SK-N-SH (cell line): ENCODE measurements around the gene GRIN2C.

Experiments
- TAF1 ChIP-seq: IDR thresholded peaks from 2 replicates; pipeline ENCODE4 v1.6.1; 2012; ENCODE audit warnings: low read depth, mild to moderate bottlenecking, low read length, moderate library complexity, borderline replicate concordance
- TF ChIP-seq, protein P1 (sequence below): fragments of 200-600 bp; sonication (generic); IDR thresholded peaks from 2 replicates; pipeline ENCODE4 v1.6.1; 2017; ENCODE audit warnings: antibody characterized with exemption, mild to moderate bottlenecking, moderate library complexity

DNA sequence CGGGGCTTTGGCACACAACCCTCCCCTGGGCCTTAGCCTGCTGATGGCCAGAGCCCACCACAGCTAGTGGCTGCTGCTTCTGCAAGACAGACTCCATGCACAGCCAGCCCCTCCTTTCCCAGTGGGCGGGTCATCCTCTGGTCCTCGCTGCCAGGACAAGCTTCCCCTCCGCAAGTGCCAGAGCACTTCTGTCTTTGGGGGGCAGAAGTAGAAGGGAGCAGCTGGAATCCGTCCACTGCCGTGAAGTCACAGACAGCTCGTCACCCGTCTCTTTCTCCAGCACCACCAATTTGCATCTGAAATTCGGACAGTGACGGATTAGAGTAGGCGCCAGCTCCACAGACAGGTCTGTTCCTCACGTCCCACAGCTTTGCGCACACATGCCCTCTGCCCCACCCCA lies 52.2 kb downstream of the GRIN2C start:
- TF ChIP-seq, protein P1, sequence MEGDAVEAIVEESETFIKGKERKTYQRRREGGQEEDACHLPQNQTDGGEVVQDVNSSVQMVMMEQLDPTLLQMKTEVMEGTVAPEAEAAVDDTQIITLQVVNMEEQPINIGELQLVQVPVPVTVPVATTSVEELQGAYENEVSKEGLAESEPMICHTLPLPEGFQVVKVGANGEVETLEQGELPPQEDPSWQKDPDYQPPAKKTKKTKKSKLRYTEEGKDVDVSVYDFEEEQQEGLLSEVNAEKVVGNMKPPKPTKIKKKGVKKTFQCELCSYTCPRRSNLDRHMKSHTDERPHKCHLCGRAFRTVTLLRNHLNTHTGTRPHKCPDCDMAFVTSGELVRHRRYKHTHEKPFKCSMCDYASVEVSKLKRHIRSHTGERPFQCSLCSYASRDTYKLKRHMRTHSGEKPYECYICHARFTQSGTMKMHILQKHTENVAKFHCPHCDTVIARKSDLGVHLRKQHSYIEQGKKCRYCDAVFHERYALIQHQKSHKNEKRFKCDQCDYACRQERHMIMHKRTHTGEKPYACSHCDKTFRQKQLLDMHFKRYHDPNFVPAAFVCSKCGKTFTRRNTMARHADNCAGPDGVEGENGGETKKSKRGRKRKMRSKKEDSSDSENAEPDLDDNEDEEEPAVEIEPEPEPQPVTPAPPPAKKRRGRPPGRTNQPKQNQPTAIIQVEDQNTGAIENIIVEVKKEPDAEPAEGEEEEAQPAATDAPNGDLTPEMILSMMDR, result no peak
- TF ChIP-seq TAF1, result no peak
